Stomach (tissue), 9 donors: ENCODE data around the gene IFI27L1. TPM values are rescaled to one million over a fixed set of nuclear protein-coding genes. Genes with fewer than 3 reads are reported as not detected.
A peak's percentile ranks its signal among the peaks of the same experiment; 100 is the strongest.

Experiments used
- DNase-seq, 2 donors: peaks; one replicate each; pipeline versions ENCODE4 v3.0.0 to v3.0.0-alpha.2; 2013 to 2019
- H3K27ac ChIP-seq, 5 donors: fragments of 200-600 bp in 4 of 5; sonication (generic) in 4 of 5; one replicate each; pipeline ENCODE4 v1.5.1; 2013 to 2019; ENCODE audit warnings: mild to moderate bottlenecking in 1 of 5, moderate library complexity in 1 of 5
- H3K27me3 ChIP-seq, 3 donors: fragments of 200-600 bp; sonication (generic); one replicate each; pipeline ENCODE4 v1.5.1; 2017 to 2019; ENCODE audit warnings: mixed run types in 1 of 3
- H3K36me3 ChIP-seq, 4 donors: fragments of 200-600 bp; sonication (generic); 1 replicate in 3 of 4; 2 replicates in 1 of 4; pipeline ENCODE4 v1.5.1; 2016 to 2019
- H3K4me1 ChIP-seq, 4 donors: fragments of 200-600 bp; sonication (generic); one replicate each; pipeline ENCODE4 v1.5.1; 2016 to 2019
- H3K4me3 ChIP-seq, 4 donors: fragments of 200-600 bp; sonication (generic) in 3 of 4; one replicate each; pipeline ENCODE4 v1.5.1; 2016 to 2019; ENCODE audit warnings: mild to moderate bottlenecking in 1 of 4
- H3K9me3 ChIP-seq, 4 donors: fragments of 200-600 bp; sonication (generic); one replicate each; pipeline ENCODE4 v1.5.1; 2016 to 2019
- CTCF ChIP-seq, 7 experiments: fragments of 450-650 bp in 4 of 7; fragments of 200-600 bp in 3 of 7; sonication (generic) in 3 of 7; IDR thresholded peaks; one replicate each; pipeline ENCODE4 v1.5.1; 2016 to 2019; ENCODE audit warnings: antibody characterized with exemption in 7 of 7, control low read depth in 2 of 7, mild to moderate bottlenecking in 1 of 7
- EP300 ChIP-seq: sonication (generic); formaldehyde crosslinking; IDR thresholded peaks from one replicate; pipeline ENCODE4 v1.6.1; 2017; ENCODE audit warnings: antibody characterized with exemption
- POLR2A ChIP-seq, 4 donors: fragments of 450-650 bp; IDR thresholded peaks; one replicate each; pipeline ENCODE4 v1.6.1; 2016; ENCODE audit warnings: antibody characterized with exemption in 4 of 4, control low read depth in 2 of 4, mild to moderate bottlenecking in 1 of 4, moderate library complexity in 1 of 4
- POLR2AphosphoS5 ChIP-seq, 3 donors: sonication (generic); formaldehyde crosslinking; IDR thresholded peaks; one replicate each; pipeline ENCODE4 v1.6.1; 2016; ENCODE audit warnings: antibody characterized with exemption in 3 of 3
- WGBS, 5 donors: extraction: QIAGEN DNeasy Blood & Tissue Kit in 3 of 5; methylation state at CpG; one replicate each; pipeline versions ENCODE4 v1.1.5 to v1.1.7; 2013 to 2018; 5-methylcytosine and 5-hydroxymethylcytosine counted together
- intact Hi-C: fragments of 100-400 bp; cut with DNase I; formaldehyde crosslinking; loops from one replicate; pipeline ENCODE4 v1.15.1; 2023; ENCODE audit warnings: low total_unique reads
- polyA plus RNA-seq, 3 donors: library from polyadenylated mRNA; stranded (reverse); fragments of 200-250 nt; gene quantifications; one replicate each; pipeline ENCODE4 v1.2.3, GENCODE V29; 2013
- total RNA-seq, 5 donors: library from RNA; depleted of rRNA; stranded (reverse); fragments of >200 nt; gene quantifications; one replicate each; pipeline versions ENCODE4 v1.1.0 to v1.2.3, GENCODE V29; 2014 to 2016
- donor health status: healthy with polysubstance abuse.
- donor health status: Bipolar disorder and iron deficiency.
- donor health status: healthy.

The IFI27L1 gene
- total and polyA plus RNA-seq, 8 donors, result 1.6 to 33.7 (median 15.1) TPM; not detected in 1

- 46 to 68% (median 56%) methylated on average over 16 to 18 of the region's 18 CpGs for WGBS, 5 donors
- DNase-seq, result peak; percentile 54 to 61
- intact Hi-C loops, result no loop called here
- Histone ChIP-seq H3K4me1 (peaks cover 12 to 20% (median 15%) of the 10 kb centered on the region in 4 donors), H3K27me3 (no peaks in the 10 kb centered on the region), H3K4me3 (no peak overlapping the region), H3K36me3 (peaks cover 11 to 39% (median 34%) of the 10 kb centered on the region in 4 donors), H3K27ac (no peak overlapping the region), H3K9me3 (no peaks in the 10 kb centered on the region)
- TF ChIP-seq CTCF (IDR thresholded peaks at IDR 0.05) (no peak), POLR2A (IDR thresholded peaks at IDR 0.05) (no peak), POLR2AphosphoS5 (IDR thresholded peaks at IDR 0.05) (no peak), EP300 (no peak)
Observed at GRCh38 chr14:94041551-94042346, 39.4 kb upstream of the IFI27L1 start.

- 60 to 69% (median 60%) methylated on average over 10 to 12 of the region's 12 CpGs for WGBS, 5 donors
- Histone ChIP-seq H3K27ac (peak overlapping the region in 1 of 5 donors; percentile 16), H3K9me3 (no peaks in the 10 kb centered on the region), H3K27me3 (no peaks in the 10 kb centered on the region), H3K4me1 (peaks cover 12 to 20% (median 15%) of the 10 kb centered on the region in 4 donors), H3K4me3 (no peak overlapping the region), H3K36me3 (peaks cover 19 to 47% (median 42%) of the 10 kb centered on the region in 4 donors)
- TF ChIP-seq EP300 (no peak), POLR2AphosphoS5 (IDR thresholded peaks at IDR 0.05) (no peak), POLR2A (IDR thresholded peaks at IDR 0.05) (no peak), CTCF (IDR thresholded peaks at IDR 0.05) (no peak)
- intact Hi-C loops, result no loop called here
- no peak for DNase-seq
Observed at GRCh38 chr14:94042433-94043091, 38.5 kb upstream of the IFI27L1 start.

DNA sequence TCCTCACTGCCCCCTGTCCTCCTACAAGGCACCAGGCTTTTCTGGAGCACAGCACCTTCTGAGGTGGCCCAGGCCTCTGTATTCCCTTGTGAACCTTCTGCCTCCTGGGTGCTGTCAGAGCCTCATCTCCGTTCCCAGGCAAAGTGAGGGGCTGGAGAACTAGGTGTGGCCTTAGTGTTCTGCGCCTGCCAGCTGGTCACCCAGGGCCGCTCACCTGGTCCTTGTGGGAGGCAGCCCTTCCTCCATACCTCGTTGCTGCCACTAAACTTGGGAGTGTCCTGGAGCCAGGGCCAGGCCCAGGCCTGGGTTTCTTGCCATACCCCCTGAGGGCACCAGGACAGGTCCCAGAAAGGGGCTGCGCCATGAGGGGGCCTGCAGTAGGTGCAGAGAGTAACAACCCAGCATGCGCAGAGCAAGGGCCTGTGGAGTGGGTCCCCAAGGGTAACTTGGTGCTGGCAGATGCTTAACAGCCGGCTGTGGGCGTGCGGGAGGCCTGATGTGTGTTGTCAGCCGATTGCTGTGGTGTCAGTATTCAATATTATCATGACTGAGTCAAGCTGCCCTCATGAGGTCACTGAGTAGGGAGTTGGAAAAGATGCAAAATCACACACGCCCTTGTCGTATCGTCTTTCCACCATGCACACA, 37.9 kb upstream of the IFI27L1 start:
- no peaks in the 10 kb centered on the region for H3K27me3 ChIP-seq
- peaks cover 12 to 20% (median 15%) of the 10 kb centered on the region in 4 donors for H3K4me1 ChIP-seq
- TF ChIP-seq POLR2AphosphoS5 (IDR thresholded peaks at IDR 0.05), result no peak
- TF ChIP-seq POLR2A (IDR thresholded peaks at IDR 0.05), result no peak
- no peak for TF ChIP-seq EP300
- TF ChIP-seq CTCF (IDR thresholded peaks at IDR 0.05), result no peak
- H3K9me3 ChIP-seq, result no peaks in the 10 kb centered on the region
- 74 to 85% (median 75%) methylated on average over 10 to 13 of the region's 13 CpGs for whole genome bisulfite sequencing, 5 donors
- intact Hi-C loops, result no loop called here
- no peak overlapping the region for H3K27ac ChIP-seq
- no peak overlapping the region for H3K4me3 ChIP-seq
- H3K36me3 ChIP-seq, result peaks cover 25 to 54% (median 49%) of the 10 kb centered on the region in 4 donors
- DNase-seq, result no peak

DNA sequence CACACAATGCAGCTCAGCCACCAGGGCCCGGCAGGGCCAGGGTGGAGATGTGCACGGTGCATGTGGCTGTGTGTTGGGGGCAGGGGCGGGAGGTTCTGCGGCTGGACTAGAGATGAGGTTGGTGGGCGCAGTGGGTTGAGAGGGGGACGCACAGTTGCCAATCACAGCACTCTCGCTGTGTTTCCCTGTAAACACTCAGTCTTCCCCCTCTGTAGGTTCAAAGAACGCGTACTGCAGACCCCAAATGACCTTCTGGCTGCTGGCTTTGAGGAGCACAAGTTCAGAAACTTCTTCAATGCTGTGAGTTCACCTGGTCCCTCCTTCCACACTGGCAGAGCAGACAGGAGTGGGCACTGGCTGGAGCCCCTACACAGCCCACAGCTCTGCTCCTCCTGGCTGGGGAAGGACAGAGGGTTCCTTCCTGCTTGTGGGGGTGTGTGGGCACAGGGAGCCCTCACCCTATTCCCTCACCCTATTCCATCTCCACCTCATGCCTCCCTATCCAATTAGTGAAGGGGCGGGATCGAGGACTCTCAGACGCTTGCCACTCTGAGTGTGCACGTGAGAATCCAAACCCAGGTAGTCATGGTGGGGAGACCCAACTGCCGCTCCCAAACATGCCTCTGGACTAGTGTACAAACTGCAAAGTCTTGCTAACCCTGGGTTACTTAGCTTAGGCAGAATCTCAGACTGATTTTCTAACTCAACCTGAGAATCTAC, 37.2 kb upstream of the IFI27L1 start:
- peaks cover 32 to 61% (median 56%) of the 10 kb centered on the region in 4 donors for H3K36me3 ChIP-seq
- no peak for TF ChIP-seq EP300
- no peak for TF ChIP-seq CTCF (IDR thresholded peaks at IDR 0.05)
- no peak for TF ChIP-seq POLR2AphosphoS5 (IDR thresholded peaks at IDR 0.05)
- no peak for TF ChIP-seq POLR2A (IDR thresholded peaks at IDR 0.05)
- WGBS, 5 donors, result 86 to 92% (median 89%) methylated on average over 14 of the region's 14 CpGs
- H3K9me3 ChIP-seq, result no peaks in the 10 kb centered on the region
- no peaks in the 10 kb centered on the region for H3K27me3 ChIP-seq
- no peak overlapping the region for H3K4me3 ChIP-seq
- intact Hi-C loops, result no loop called here
- no peak for DNase-seq
- H3K4me1 ChIP-seq, result peaks cover 12 to 23% (median 15%) of the 10 kb centered on the region in 4 donors
- H3K27ac ChIP-seq, result no peak overlapping the region
